Measurements from ENCODE around the gene MVB12B.

DNA sequence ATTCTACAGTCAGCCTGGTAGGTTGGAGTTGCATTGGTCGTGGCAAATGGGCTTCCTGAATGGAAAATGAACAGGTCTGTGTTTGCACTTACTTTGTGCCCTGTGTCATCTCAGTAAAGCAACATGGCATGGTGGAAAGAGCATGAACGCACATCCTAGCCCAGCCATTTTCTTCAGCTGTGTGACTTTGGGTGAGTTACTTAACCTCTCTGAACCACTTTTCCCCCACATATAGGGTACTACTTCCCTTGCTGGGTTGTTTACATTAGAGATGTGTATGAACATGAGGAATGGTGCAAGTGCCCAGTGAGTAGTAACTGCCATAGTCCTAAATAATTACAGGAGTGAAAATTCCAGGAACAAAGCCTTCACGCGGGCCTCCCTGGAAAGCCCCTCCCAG, 83.6 kb downstream of the MVB12B start:
- no peak for TF ChIP-seq EZH2 (IDR thresholded peaks at IDR 0.05)
- no peak for TF ChIP-seq POLR2AphosphoS5 (IDR thresholded peaks at IDR 0.05; ENCODE audit: borderline replicate concordance, low read depth, low read length)
